Measurements from ENCODE around the gene TSPYL1.

DNA sequence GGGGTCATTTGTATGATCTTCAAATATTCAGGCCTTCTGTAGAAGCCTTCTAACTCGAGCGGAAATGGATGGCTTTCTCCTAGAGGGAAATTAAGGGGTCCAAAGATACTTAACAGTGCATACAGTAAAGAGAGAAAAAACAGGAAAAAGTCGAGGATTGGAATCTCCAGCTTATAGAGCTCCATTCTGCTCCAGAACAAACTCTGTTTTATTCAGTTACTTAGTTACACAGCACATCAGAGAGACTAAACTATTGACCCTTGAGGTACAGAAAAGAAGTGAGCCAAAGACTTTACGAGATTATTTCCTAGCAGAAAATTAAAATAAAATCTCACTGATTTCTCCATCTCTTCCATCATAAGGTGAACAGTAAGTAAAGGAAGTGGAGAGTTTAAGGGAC, 47.3 kb upstream of the TSPYL1 start:
- TF ChIP-seq, protein P1, sequence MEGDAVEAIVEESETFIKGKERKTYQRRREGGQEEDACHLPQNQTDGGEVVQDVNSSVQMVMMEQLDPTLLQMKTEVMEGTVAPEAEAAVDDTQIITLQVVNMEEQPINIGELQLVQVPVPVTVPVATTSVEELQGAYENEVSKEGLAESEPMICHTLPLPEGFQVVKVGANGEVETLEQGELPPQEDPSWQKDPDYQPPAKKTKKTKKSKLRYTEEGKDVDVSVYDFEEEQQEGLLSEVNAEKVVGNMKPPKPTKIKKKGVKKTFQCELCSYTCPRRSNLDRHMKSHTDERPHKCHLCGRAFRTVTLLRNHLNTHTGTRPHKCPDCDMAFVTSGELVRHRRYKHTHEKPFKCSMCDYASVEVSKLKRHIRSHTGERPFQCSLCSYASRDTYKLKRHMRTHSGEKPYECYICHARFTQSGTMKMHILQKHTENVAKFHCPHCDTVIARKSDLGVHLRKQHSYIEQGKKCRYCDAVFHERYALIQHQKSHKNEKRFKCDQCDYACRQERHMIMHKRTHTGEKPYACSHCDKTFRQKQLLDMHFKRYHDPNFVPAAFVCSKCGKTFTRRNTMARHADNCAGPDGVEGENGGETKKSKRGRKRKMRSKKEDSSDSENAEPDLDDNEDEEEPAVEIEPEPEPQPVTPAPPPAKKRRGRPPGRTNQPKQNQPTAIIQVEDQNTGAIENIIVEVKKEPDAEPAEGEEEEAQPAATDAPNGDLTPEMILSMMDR (IDR thresholded peaks at IDR 0.05) = no peak
- no peak for TF ChIP-seq IRF2 (CRISPR knock-in tag; IDR thresholded peaks at IDR 0.05; ENCODE audit: borderline replicate concordance, low read depth)
- no peak for TF ChIP-seq TEAD1 (CRISPR knock-in tag; IDR thresholded peaks at IDR 0.05)
- TF ChIP-seq, protein P2, sequence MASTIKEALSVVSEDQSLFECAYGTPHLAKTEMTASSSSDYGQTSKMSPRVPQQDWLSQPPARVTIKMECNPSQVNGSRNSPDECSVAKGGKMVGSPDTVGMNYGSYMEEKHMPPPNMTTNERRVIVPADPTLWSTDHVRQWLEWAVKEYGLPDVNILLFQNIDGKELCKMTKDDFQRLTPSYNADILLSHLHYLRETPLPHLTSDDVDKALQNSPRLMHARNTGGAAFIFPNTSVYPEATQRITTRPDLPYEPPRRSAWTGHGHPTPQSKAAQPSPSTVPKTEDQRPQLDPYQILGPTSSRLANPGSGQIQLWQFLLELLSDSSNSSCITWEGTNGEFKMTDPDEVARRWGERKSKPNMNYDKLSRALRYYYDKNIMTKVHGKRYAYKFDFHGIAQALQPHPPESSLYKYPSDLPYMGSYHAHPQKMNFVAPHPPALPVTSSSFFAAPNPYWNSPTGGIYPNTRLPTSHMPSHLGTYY (CRISPR knock-in tag; IDR thresholded peaks at IDR 0.05) = no peak
- TF ChIP-seq, protein P3, sequence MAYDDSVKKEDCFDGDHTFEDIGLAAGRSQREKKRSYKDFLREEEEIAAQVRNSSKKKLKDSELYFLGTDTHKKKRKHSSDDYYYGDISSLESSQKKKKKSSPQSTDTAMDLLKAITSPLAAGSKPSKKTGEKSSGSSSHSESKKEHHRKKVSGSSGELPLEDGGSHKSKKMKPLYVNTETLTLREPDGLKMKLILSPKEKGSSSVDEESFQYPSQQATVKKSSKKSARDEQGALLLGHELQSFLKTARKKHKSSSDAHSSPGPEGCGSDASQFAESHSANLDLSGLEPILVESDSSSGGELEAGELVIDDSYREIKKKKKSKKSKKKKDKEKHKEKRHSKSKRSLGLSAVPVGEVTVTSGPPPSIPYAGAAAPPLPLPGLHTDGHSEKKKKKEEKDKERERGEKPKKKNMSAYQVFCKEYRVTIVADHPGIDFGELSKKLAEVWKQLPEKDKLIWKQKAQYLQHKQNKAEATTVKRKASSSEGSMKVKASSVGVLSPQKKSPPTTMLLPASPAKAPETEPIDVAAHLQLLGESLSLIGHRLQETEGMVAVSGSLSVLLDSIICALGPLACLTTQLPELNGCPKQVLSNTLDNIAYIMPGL (CRISPR knock-in tag; IDR thresholded peaks at IDR 0.05) = no peak
- TF ChIP-seq, protein P4, sequence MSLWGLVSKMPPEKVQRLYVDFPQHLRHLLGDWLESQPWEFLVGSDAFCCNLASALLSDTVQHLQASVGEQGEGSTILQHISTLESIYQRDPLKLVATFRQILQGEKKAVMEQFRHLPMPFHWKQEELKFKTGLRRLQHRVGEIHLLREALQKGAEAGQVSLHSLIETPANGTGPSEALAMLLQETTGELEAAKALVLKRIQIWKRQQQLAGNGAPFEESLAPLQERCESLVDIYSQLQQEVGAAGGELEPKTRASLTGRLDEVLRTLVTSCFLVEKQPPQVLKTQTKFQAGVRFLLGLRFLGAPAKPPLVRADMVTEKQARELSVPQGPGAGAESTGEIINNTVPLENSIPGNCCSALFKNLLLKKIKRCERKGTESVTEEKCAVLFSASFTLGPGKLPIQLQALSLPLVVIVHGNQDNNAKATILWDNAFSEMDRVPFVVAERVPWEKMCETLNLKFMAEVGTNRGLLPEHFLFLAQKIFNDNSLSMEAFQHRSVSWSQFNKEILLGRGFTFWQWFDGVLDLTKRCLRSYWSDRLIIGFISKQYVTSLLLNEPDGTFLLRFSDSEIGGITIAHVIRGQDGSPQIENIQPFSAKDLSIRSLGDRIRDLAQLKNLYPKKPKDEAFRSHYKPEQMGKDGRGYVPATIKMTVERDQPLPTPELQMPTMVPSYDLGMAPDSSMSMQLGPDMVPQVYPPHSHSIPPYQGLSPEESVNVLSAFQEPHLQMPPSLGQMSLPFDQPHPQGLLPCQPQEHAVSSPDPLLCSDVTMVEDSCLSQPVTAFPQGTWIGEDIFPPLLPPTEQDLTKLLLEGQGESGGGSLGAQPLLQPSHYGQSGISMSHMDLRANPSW (CRISPR knock-in tag; conservative IDR thresholded peaks at IDR 0.05; ENCODE audit: low read depth) = no peak
- TF ChIP-seq CREM (CRISPR knock-in tag; IDR thresholded peaks at IDR 0.05) = no peak
- TF ChIP-seq, protein P5, sequence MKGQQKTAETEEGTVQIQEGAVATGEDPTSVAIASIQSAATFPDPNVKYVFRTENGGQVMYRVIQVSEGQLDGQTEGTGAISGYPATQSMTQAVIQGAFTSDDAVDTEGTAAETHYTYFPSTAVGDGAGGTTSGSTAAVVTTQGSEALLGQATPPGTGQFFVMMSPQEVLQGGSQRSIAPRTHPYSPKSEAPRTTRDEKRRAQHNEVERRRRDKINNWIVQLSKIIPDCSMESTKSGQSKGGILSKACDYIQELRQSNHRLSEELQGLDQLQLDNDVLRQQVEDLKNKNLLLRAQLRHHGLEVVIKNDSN (CRISPR knock-in tag; IDR thresholded peaks at IDR 0.05) = no peak
- no peak for TF ChIP-seq ZNF263 (CRISPR knock-in tag; IDR thresholded peaks at IDR 0.05; ENCODE audit: low read depth)
- TF ChIP-seq, protein P6, sequence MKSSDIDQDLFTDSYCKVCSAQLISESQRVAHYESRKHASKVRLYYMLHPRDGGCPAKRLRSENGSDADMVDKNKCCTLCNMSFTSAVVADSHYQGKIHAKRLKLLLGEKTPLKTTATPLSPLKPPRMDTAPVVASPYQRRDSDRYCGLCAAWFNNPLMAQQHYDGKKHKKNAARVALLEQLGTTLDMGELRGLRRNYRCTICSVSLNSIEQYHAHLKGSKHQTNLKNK (CRISPR knock-in tag; IDR thresholded peaks at IDR 0.05) = no peak
- TF ChIP-seq TP53 (CRISPR knock-in tag; IDR thresholded peaks at IDR 0.05) = no peak
